ENCODE data around the gene SH2D5. TPM values are rescaled to one million over a fixed set of nuclear protein-coding genes. Genes with fewer than 3 reads are reported as not detected.
A peak's percentile ranks its signal among the peaks of the same experiment; 100 is the strongest.

SH2D5 gene
- total and polyA plus RNA-seq, 2 experiments from 2014 or later = 0.98 to 1.1 TPM

GRCh38 chr1:20705203-20705755 is 27.2 kb downstream of the SH2D5 start:
- Histone ChIP-seq H3K9me3 (ENCODE audit: low read depth) (no peaks in the 10 kb centered on the region), H3K36me3 (no peaks in the 10 kb centered on the region)

GRCh38 chr1:20704390-20705202 is 27.9 kb downstream of the SH2D5 start:
- Histone ChIP-seq H3K27ac (no peak overlapping the region), H3K4me1 (ENCODE audit: low read depth) (no peaks in the 10 kb centered on the region), H3K36me3 (no peaks in the 10 kb centered on the region), H3K27me3 (no peaks in the 10 kb centered on the region), H3K9me3 (ENCODE audit: low read depth) (no peaks in the 10 kb centered on the region), H3K4me3 (no peak overlapping the region)
- no peak for DNase-seq (ENCODE audit: low read depth in 1 of 2, low spot score in 1 of 2)
- no peak for TF ChIP-seq CTCF (IDR thresholded peaks at IDR 0.05; ENCODE audit: low read depth, low read length)

More at GRCh38 chr1:20705203-20705755, 27.2 kb downstream of the SH2D5 start:
- no peaks in the 10 kb centered on the region for H3K4me1 ChIP-seq (ENCODE audit: low read depth)
- no peak overlapping the region for H3K4me3 ChIP-seq
- DNase-seq (ENCODE audit: low read depth in 1 of 2, low spot score in 1 of 2) = no peak
- H3K27ac ChIP-seq = no peak overlapping the region
- H3K27me3 ChIP-seq = no peaks in the 10 kb centered on the region
- TF ChIP-seq CTCF (IDR thresholded peaks at IDR 0.05; ENCODE audit: low read depth, low read length) = no peak

- no peak for DNase-seq (ENCODE audit: low read depth in 1 of 2, low spot score in 1 of 2)
- Histone ChIP-seq H3K27me3 (no peaks in the 10 kb centered on the region), H3K9me3 (ENCODE audit: low read depth) (no peaks in the 10 kb centered on the region), H3K4me3 (no peak overlapping the region), H3K27ac (no peak overlapping the region), H3K4me1 (ENCODE audit: low read depth) (no peaks in the 10 kb centered on the region), H3K36me3 (no peaks in the 10 kb centered on the region)
- TF ChIP-seq CTCF (IDR thresholded peaks at IDR 0.05; ENCODE audit: low read depth, low read length) = no peak
Measured at GRCh38 chr1:20703124-20703756, 29.3 kb downstream of the SH2D5 start.

GRCh38 chr1:20702416-20702815 is 30.1 kb downstream of the SH2D5 start:
- Histone ChIP-seq H3K27me3 (no peaks in the 10 kb centered on the region), H3K4me3 (no peak overlapping the region), H3K36me3 (no peaks in the 10 kb centered on the region), H3K27ac (no peak overlapping the region), H3K4me1 (ENCODE audit: low read depth) (no peaks in the 10 kb centered on the region), H3K9me3 (ENCODE audit: low read depth) (no peaks in the 10 kb centered on the region)
- TF ChIP-seq CTCF (IDR thresholded peaks at IDR 0.05; ENCODE audit: low read depth, low read length) = peak; percentile 46
- peak in 1 of 2 donors; percentile 32 for DNase-seq (ENCODE audit: low read depth in 1 of 2, low spot score in 1 of 2)

- no peak for DNase-seq (ENCODE audit: low read depth in 1 of 2, low spot score in 1 of 2)
- H3K4me1 ChIP-seq (ENCODE audit: low read depth) = no peaks in the 10 kb centered on the region
- no peak for TF ChIP-seq CTCF (IDR thresholded peaks at IDR 0.05; ENCODE audit: low read depth, low read length)
- H3K27ac ChIP-seq = no peak overlapping the region
- H3K27me3 ChIP-seq = no peaks in the 10 kb centered on the region
- no peaks in the 10 kb centered on the region for H3K9me3 ChIP-seq (ENCODE audit: low read depth)
- no peaks in the 10 kb centered on the region for H3K36me3 ChIP-seq
- H3K4me3 ChIP-seq = no peak overlapping the region
Measured at GRCh38 chr1:20701847-20702246, 30.7 kb downstream of the SH2D5 start.

All from cardiac muscle cell (in vitro differentiated cells and primary cell).